Smooth muscle cell (in vitro differentiated cells): ENCODE data around the gene KCNAB1. TPM values are rescaled to one million over a fixed set of nuclear protein-coding genes. Genes with fewer than 3 reads are reported as not detected.

ENCODE experiments used
- DNase-seq: peaks from one replicate; lab custom pipeline; 2025; ENCODE audit not compliant: unreplicated experiment; lab: John Stamatoyannopoulos, UW
- H2AFZ ChIP-seq: fragments of 200-600 bp; sonication (generic); 2 replicates; pipeline ENCODE4 v1.6.0; 2016; ENCODE audit warnings: antibody characterized with exemption, low read depth, mild to moderate bottlenecking
- H3F3A ChIP-seq: fragments of 200-600 bp; sonication (generic); 2 replicates; pipeline ENCODE4 v1.6.0; 2017; ENCODE audit warnings: antibody characterized with exemption, low read depth
- H3K27ac ChIP-seq: fragments of 200-600 bp; sonication (generic); 2 replicates; pipeline ENCODE4 v1.5.1; 2016; ENCODE audit warnings: low read depth, mild to moderate bottlenecking
- H3K27me3 ChIP-seq: fragments of 200-600 bp; sonication (generic); 2 replicates; pipeline ENCODE4 v1.6.1; 2016; ENCODE audit warnings: low read depth, mild to moderate bottlenecking
- H3K36me3 ChIP-seq: fragments of 200-600 bp; sonication (generic); 2 replicates; pipeline ENCODE4 v1.5.1; 2016; ENCODE audit warnings: low read depth
- H3K4me1 ChIP-seq: fragments of 200-600 bp; sonication (generic); 2 replicates; pipeline ENCODE4 v1.5.1; 2016; ENCODE audit warnings: low read depth
- H3K4me2 ChIP-seq: fragments of 200-600 bp; sonication (generic); 2 replicates; pipeline ENCODE4 v1.6.0; 2016; ENCODE audit warnings: mild to moderate bottlenecking
- H3K4me3 ChIP-seq: fragments of 200-600 bp; sonication (generic); 2 replicates; pipeline ENCODE4 v1.5.1; 2016; ENCODE audit warnings: mild to moderate bottlenecking
- H3K79me2 ChIP-seq: fragments of 200-600 bp; sonication (generic); 2 replicates; pipeline ENCODE4 v1.6.0; 2016; ENCODE audit warnings: low read depth, mild to moderate bottlenecking
- H3K9ac ChIP-seq: fragments of 200-600 bp; sonication (generic); 2 replicates; pipeline ENCODE4 v1.6.0; 2016; ENCODE audit warnings: low read depth
- H3K9me3 ChIP-seq: fragments of 200-600 bp; sonication (generic); replicated peaks from 2 replicates; pipeline ENCODE4 v1.5.1; 2016; ENCODE audit warnings: low read depth
- H4K20me1 ChIP-seq: fragments of 200-600 bp; sonication (generic); 2 replicates; pipeline ENCODE4 v1.6.0; 2016; ENCODE audit warnings: low read depth
- WGBS: methylation state at CpG from one replicate; pipeline ENCODE4 v1.1.7; 2016; ENCODE audit warnings: low lambda C conversion rate; 5-methylcytosine and 5-hydroxymethylcytosine counted together
- polyA plus RNA-seq: library from polyadenylated mRNA; unstranded; fragments of >200 nt; fragmentation: Nextera tagmentation; extraction: Ambion mirVana; gene quantifications from 2 replicates; pipeline ENCODE4 v1.2.1, GENCODE V29; 2016
- total RNA-seq: library from RNA; depleted of rRNA; stranded (reverse); fragments of >200 nt; gene quantifications from 2 replicates; pipeline ENCODE4 v1.2.3, GENCODE V29; 2014
- TF ChIP-seq, protein P1 (sequence below): fragments of 200-600 bp; sonication (generic); IDR thresholded peaks from 2 replicates; pipeline ENCODE4 v1.5.1; 2017; ENCODE audit warnings: borderline replicate concordance, mild to moderate bottlenecking, antibody characterized with exemption; ENCODE audit not compliant: insufficient read depth, poor library complexity, severe bottlenecking

The KCNAB1 gene
- total and polyA plus RNA-seq, 2 experiments from 2014 or later, result 0.36 to 1.0 TPM

DNA sequence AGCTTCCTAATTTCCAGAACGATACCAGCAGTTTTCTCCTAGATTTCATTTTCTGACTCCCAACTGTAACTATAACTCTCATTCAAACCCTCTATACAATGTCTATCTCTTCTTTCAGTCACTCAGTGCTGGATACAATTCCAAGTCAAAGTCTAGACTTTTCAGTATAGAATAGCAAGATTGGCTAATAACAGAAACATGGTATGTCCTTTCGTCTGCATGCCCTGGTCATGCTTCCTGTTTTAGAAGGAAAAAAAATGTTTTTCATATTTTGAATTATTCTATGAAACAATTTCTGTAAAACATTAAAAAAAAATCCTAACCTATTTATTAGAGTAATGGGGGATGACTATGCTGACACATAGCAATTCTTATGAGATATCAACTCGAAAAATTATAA is 180.0 kb downstream of the KCNAB1 start:
- H3K79me2 ChIP-seq, result no peaks in the 10 kb centered on the region
- WGBS, result 89% methylated on average over 3 of the region's 3 CpGs

DNA sequence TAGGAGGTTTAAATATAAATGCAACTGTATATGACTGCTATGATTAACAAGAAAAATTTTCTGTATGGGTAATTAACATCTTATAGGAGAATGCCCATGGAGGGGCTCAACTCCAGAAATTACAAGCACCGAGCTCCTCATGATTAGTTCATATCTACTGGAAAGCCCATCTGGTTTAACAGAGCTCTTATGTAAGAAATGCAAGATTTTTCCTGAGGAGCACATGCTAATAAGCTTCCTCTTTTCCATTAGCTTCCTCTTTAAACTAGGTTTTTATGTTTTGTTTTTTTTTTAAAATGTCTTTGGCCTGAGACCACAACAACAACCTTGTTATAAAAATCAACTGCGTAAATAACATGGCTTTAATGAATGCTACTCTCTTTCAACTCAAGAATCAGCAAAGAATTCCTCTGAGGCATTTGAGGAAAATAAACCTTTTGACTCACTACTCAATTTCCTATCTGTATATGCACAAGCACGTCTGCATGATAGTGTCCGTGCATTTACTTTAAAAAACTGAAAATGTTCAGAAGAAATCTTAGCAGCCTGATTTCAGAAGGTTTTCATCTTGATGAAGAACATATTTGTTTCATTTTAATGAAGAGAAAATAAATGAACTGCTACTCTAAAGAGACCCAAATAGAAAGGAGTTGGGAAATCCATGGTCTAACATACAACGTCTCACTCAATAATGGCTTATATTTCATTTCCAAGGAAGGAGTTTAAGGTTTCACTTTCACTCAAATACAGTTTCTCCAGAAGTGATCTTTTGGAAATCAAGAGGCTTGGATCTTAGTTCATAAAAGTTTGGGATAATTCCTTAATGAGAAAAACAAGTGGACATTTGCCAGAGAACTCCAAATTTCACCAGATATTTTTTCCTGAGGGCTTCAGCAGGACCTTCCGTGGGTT is 180.8 kb downstream of the KCNAB1 start:
- Histone ChIP-seq H2AFZ (no peak overlapping the region), H3K36me3 (no peaks in the 10 kb centered on the region), H3K4me2 (no peak overlapping the region), H3F3A (no peaks in the 10 kb centered on the region), H3K9ac (no peak overlapping the region), H4K20me1 (no peaks in the 10 kb centered on the region), H3K4me1 (no peaks in the 10 kb centered on the region), H3K9me3 (no peaks in the 10 kb centered on the region), H3K4me3 (no peak overlapping the region), H3K27me3 (no peaks in the 10 kb centered on the region), H3K79me2 (no peaks in the 10 kb centered on the region), H3K27ac (no peak overlapping the region)
- no peak for DNase-seq
- TF ChIP-seq, protein P1, sequence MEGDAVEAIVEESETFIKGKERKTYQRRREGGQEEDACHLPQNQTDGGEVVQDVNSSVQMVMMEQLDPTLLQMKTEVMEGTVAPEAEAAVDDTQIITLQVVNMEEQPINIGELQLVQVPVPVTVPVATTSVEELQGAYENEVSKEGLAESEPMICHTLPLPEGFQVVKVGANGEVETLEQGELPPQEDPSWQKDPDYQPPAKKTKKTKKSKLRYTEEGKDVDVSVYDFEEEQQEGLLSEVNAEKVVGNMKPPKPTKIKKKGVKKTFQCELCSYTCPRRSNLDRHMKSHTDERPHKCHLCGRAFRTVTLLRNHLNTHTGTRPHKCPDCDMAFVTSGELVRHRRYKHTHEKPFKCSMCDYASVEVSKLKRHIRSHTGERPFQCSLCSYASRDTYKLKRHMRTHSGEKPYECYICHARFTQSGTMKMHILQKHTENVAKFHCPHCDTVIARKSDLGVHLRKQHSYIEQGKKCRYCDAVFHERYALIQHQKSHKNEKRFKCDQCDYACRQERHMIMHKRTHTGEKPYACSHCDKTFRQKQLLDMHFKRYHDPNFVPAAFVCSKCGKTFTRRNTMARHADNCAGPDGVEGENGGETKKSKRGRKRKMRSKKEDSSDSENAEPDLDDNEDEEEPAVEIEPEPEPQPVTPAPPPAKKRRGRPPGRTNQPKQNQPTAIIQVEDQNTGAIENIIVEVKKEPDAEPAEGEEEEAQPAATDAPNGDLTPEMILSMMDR, result no peak
- 75% methylated on average over 6 of the region's 6 CpGs for WGBS

More for the DNA sequence above, 180.0 kb downstream of the KCNAB1 start:
- no peaks in the 10 kb centered on the region for H3K4me1 ChIP-seq
- H3K27me3 ChIP-seq, result no peaks in the 10 kb centered on the region
- no peaks in the 10 kb centered on the region for H4K20me1 ChIP-seq
- TF ChIP-seq, protein P1, result no peak
- H3K27ac ChIP-seq, result no peak overlapping the region
- no peak overlapping the region for H3K4me3 ChIP-seq
- no peak for DNase-seq
- no peak overlapping the region for H2AFZ ChIP-seq
- no peaks in the 10 kb centered on the region for H3K36me3 ChIP-seq
- H3K9me3 ChIP-seq, result no peaks in the 10 kb centered on the region
- H3K4me2 ChIP-seq, result no peak overlapping the region
- no peaks in the 10 kb centered on the region for H3F3A ChIP-seq
- no peak overlapping the region for H3K9ac ChIP-seq

DNA sequence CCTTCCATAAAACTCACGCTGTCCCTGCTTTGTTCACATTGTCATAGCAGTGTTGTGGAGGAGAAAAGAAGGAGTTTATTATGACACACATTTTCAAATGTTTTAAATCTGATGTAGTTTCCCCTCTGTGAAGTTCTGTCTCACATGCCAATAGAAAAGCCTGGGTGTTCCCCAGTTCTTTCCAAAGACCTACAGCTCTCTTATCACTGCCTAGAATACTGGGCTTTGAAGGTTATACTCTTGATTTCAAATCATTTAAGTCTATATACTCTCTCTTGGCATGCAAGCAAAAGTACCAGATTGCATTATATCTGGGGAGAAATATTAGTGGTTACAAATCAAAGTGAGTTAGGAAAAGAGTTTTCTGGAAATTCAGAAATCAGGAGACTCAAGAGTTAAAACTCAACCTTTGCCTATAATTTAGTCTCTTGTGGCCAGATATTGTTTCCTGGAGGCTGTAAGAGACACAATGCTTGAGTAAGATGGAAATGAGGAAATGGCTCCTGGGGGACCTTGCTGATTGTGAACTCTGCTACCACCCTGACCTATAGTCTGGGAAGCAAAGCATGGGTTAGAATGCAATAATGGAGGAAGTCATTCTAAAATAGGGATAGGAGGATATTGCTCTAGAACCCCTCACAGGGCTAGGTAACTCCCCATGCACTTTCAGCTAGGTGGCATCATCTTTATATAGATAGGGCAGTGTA is 182.8 kb downstream of the KCNAB1 start:
- Histone ChIP-seq H3K9me3 (no peaks in the 10 kb centered on the region), H3K4me1 (no peaks in the 10 kb centered on the region)
- WGBS, result 92% methylated on average over 1 of the region's 1 CpG

More for the DNA sequence above, 182.8 kb downstream of the KCNAB1 start:
- no peak overlapping the region for H2AFZ ChIP-seq
- H3K4me3 ChIP-seq, result no peak overlapping the region
- no peak for DNase-seq
- H4K20me1 ChIP-seq, result no peaks in the 10 kb centered on the region
- H3K27ac ChIP-seq, result no peak overlapping the region
- H3K9ac ChIP-seq, result no peak overlapping the region
- TF ChIP-seq, protein P1, result no peak
- no peaks in the 10 kb centered on the region for H3K27me3 ChIP-seq
- no peak overlapping the region for H3K4me2 ChIP-seq
- no peaks in the 10 kb centered on the region for H3K79me2 ChIP-seq
- no peaks in the 10 kb centered on the region for H3F3A ChIP-seq
- H3K36me3 ChIP-seq, result no peaks in the 10 kb centered on the region
